K562 (cell line): ENCODE results near the gene AANAT. TPM values are rescaled to one million over a fixed set of nuclear protein-coding genes. Genes with fewer than 3 reads are reported as not detected.

Experiments
- ATAC-seq: fragments of 200-7000 bp; cut with Tn5 transposase; 3 replicates; pipeline ENCODE4 v1.9.1; 2020; ENCODE audit warnings: moderate library complexity
- BruUV-seq: library from RNA; stranded (reverse); fragments of 400-500 nt; replicated peaks from 2 replicates; lab custom pipeline; 2021; lab: Mats Ljungman, UMichigan
- CTCF ChIA-PET: fragments of 300-600 bp; formaldehyde crosslinking; extraction: SDS; loops from one replicate; lab custom pipeline; 2021; ENCODE audit warnings: low intra/inter-chr PET ratio; lab: Yijun Ruan, JAX
- POLR2A ChIA-PET: fragments of 300-600, 350-650 bp; sonication (Branson Sonifier 250); formaldehyde crosslinking; extraction: SDS; loops from one replicate; lab custom pipeline; 2021; ENCODE audit warnings: antibody characterized with exemption, inconsistent platforms; lab: Yijun Ruan, JAX
- DNase-seq, 4 experiments: peaks; one replicate each; pipeline versions ENCODE4 v3.0.0 to v3.0.0-alpha.2; 2011 to 2018; ENCODE audit warnings: low spot score in 3 of 4, mixed read lengths in 3 of 4; ENCODE audit errors: extremely low read depth in 1 of 4
- FAIRE-seq: peaks from 2 replicates; lab custom pipeline; 2011; peaks lifted over from hg19 to GRCh38; lab: Jason Lieb, UNC
- H2AFZ ChIP-seq: 2 replicates; pipeline ENCODE4 v1.6.0; 2011; ENCODE audit warnings: low read depth, low read length, control low read depth, inconsistent platforms
- H3K27ac ChIP-seq: fragments of 200-600 bp; 3 replicates; pipeline ENCODE4 v1.8.0; 2011; ENCODE audit warnings: low read depth, mild to moderate bottlenecking, control low read depth, inconsistent platforms, low read length, moderate library complexity, mixed read lengths; ENCODE audit errors: extremely low read depth
- H3K27me3 ChIP-seq, 2 experiments: fragments of 300-600 bp in 1 of 2; 2 replicates in 1 of 2; 3 replicates in 1 of 2; pipeline versions ENCODE4 v1.6.0 to v1.8.0; 2011; ENCODE audit warnings: inconsistent platforms in 2 of 2, low read length in 2 of 2, mild to moderate bottlenecking in 1 of 2, mixed read lengths in 1 of 2, moderate library complexity in 1 of 2; ENCODE audit not compliant: control insufficient read depth in 2 of 2, insufficient read depth in 2 of 2
- H3K36me3 ChIP-seq: fragments of 300-600 bp; 3 replicates; pipeline ENCODE4 v1.8.0; 2011; ENCODE audit warnings: mild to moderate bottlenecking, low read length, inconsistent platforms; ENCODE audit not compliant: control insufficient read depth, insufficient read depth
- H3K4me1 ChIP-seq, 2 experiments: fragments of 200-600 bp in 1 of 2; replicated peaks in 1 of 2; 2 replicates in 1 of 2; 3 replicates in 1 of 2; pipeline versions ENCODE4 v1.5.1 to v1.8.0; 2011; ENCODE audit warnings: inconsistent platforms in 2 of 2, low read length in 2 of 2, mild to moderate bottlenecking in 1 of 2, mixed read lengths in 1 of 2, moderate library complexity in 1 of 2; ENCODE audit not compliant: control insufficient read depth in 2 of 2, insufficient read depth in 2 of 2
- H3K4me2 ChIP-seq: 2 replicates; pipeline ENCODE4 v1.6.1; 2011; ENCODE audit warnings: low read length, control low read depth, inconsistent platforms, mixed read lengths; ENCODE audit not compliant: insufficient read depth
- H3K4me3 ChIP-seq: fragments of 200-600 bp; sonication (generic), shearing (Covaris generic); 2 replicates; pipeline ENCODE4 v1.5.1; 2016; ENCODE audit warnings: control low read depth, inconsistent platforms
- H3K79me2 ChIP-seq: fragments of 200-600 bp; 3 replicates; pipeline ENCODE4 v1.8.0; 2011; ENCODE audit warnings: low read length, inconsistent platforms; ENCODE audit not compliant: control insufficient read depth, insufficient read depth
- H3K9ac ChIP-seq, 2 experiments: 2 replicates each; pipeline versions ENCODE4 v1.6.0 to v1.6.1; 2011; ENCODE audit warnings: low read depth in 2 of 2, low read length in 2 of 2, control low read depth in 1 of 2, inconsistent platforms in 1 of 2, mild to moderate bottlenecking in 1 of 2, mixed read lengths in 1 of 2; ENCODE audit not compliant: insufficient read depth in 1 of 2
- H3K9me1 ChIP-seq: one replicate; pipeline ENCODE4 v1.6.0; 2011; ENCODE audit warnings: inconsistent platforms, mild to moderate bottlenecking, low read length, moderate library complexity; ENCODE audit not compliant: control insufficient read depth, insufficient read depth
- H3K9me3 ChIP-seq: replicated peaks from 2 replicates; pipeline ENCODE4 v1.5.1; 2011; ENCODE audit warnings: low read depth, low read length, inconsistent platforms; ENCODE audit not compliant: control insufficient read depth, insufficient read depth
- H4K20me1 ChIP-seq: replicated peaks from 2 replicates; pipeline ENCODE4 v1.6.1; 2011; ENCODE audit warnings: low read length, inconsistent platforms, mixed read lengths; ENCODE audit not compliant: control insufficient read depth, insufficient read depth
- ATF7 ChIP-seq: fragments of 450-650 bp; IDR thresholded peaks from 2 replicates; pipeline ENCODE4 v1.7.1; 2014; ENCODE audit warnings: mild to moderate bottlenecking, moderate library complexity
- CTBP1 ChIP-seq: fragments of 450-650 bp; IDR thresholded peaks from 2 replicates; pipeline ENCODE4 v1.6.1; 2016; ENCODE audit warnings: borderline replicate concordance
- CXXC5 ChIP-seq: fragments of 250-450 bp; sonication (Bioruptor Pico); IDR thresholded peaks from 2 replicates; pipeline ENCODE4 v1.8.0; 2022; ENCODE audit warnings: inconsistent platforms, mild to moderate bottlenecking, moderate library complexity
- ELF4 ChIP-seq: fragments of 450-650 bp; formaldehyde crosslinking; IDR thresholded peaks from 2 replicates; pipeline ENCODE4 v1.4.0; 2022; ENCODE audit warnings: missing genetic modification characterization
- ETV1 ChIP-seq: fragments of 450-650 bp; conservative IDR thresholded peaks from 2 replicates; pipeline ENCODE4 v1.6.1; 2016; ENCODE audit warnings: missing genetic modification characterization, control low read depth, low read depth, missing compliant biosample characterization
- HNRNPLL ChIP-seq: fragments of 200-400 bp; formaldehyde crosslinking; IDR thresholded peaks from 2 replicates; pipeline ENCODE4 v1.6.1; 2017; ENCODE audit warnings: low read length, low read depth, mild to moderate bottlenecking; ENCODE audit not compliant: poor library complexity, severe bottlenecking
- JUND ChIP-seq, 2 experiments: IDR thresholded peaks; 2 replicates in 1 of 2; 3 replicates in 1 of 2; pipeline ENCODE4 v1.6.1; 2011; ENCODE audit warnings: borderline replicate concordance in 2 of 2, low read depth in 2 of 2, low read length in 2 of 2, improper control_type of control experiment in 1 of 2, missing biosample characterization in 1 of 2, missing genetic modification characterization in 1 of 2, missing genetic modification reagents in 1 of 2
- KAT8 ChIP-seq: fragments of 450-650 bp; IDR thresholded peaks from 2 replicates; pipeline ENCODE4 v1.6.1; 2016; ENCODE audit warnings: low read depth, mild to moderate bottlenecking
- MAZ ChIP-seq, 2 experiments: fragments of 450-650 bp in 1 of 2; sonication (generic) in 1 of 2; formaldehyde crosslinking; IDR thresholded peaks in 1 of 2; conservative IDR thresholded peaks in 1 of 2; 2 replicates each; pipeline versions ENCODE4 v1.4.0 to v1.5.0; 2020; ENCODE audit warnings: mild to moderate bottlenecking in 1 of 2, missing genetic modification reagents in 1 of 2
- NCOA1 ChIP-seq: fragments of 450-650 bp; IDR thresholded peaks from 2 replicates; pipeline ENCODE4 v1.6.1; 2016; ENCODE audit warnings: low read depth
- NUFIP1 ChIP-seq: fragments of 450-650 bp; IDR thresholded peaks from 2 replicates; pipeline ENCODE4 v1.6.1; 2018; ENCODE audit not compliant: partially characterized antibody
- SMARCE1 ChIP-seq: fragments of 450-650 bp; IDR thresholded peaks from 2 replicates; pipeline ENCODE4 v1.7.1; 2016; ENCODE audit warnings: mild to moderate bottlenecking
- SOX6 ChIP-seq: fragments of 450-650 bp; IDR thresholded peaks from 2 replicates; pipeline ENCODE4 v1.6.1; 2014; ENCODE audit warnings: mild to moderate bottlenecking
- ZNF212 ChIP-seq: fragments of 450-650 bp; formaldehyde crosslinking; IDR thresholded peaks from 2 replicates; pipeline ENCODE4 v1.4.0; 2020; ENCODE audit warnings: mild to moderate bottlenecking
- ZNF589 ChIP-seq: fragments of 200-800 bp; sonication (Bioruptor generic); IDR thresholded peaks from 2 replicates; pipeline ENCODE4 v1.6.1; 2016; ENCODE audit warnings: low read depth, missing genetic modification characterization, missing compliant biosample characterization
- WGBS: fragments of 100-300 bp; shearing (Covaris generic); methylation state at CpG from one replicate; pipeline ENCODE4 v1.1.6; 2016; ENCODE audit warnings: low coverage, mixed read lengths; ENCODE audit not compliant: insufficient coverage; ENCODE audit errors: missing lambda C conversion rate; 5-methylcytosine and 5-hydroxymethylcytosine counted together
- in situ Hi-C: fragments of 300-500 bp; cut with MboI; formaldehyde crosslinking; loops from 4 replicates; pipeline ENCODE4 v1.15.0; 2018; ENCODE audit warnings: inconsistent platforms, mixed read lengths
- intact Hi-C: fragments of 100-400 bp; cut with micrococcal nuclease; formaldehyde crosslinking; loops from 2 replicates; pipeline ENCODE4 v1.14.2; 2022
- polyA plus RNA-seq, 8 experiments: library from polyadenylated mRNA; depleted of rRNA in 4 of 8; stranded (reverse) in 5 of 8; unstranded in 3 of 8; fragments of >200 nt; fragmentation: Nextera tagmentation in 2 of 8; fragmentation: Illumina TruSeq in 1 of 8; extraction: Ambion mirVana in 2 of 8; extraction: Trizol in 1 of 8; gene quantifications; 2 replicates each; pipeline versions ENCODE4 v1.2.1 to v1.2.3, GENCODE V29; 2011 to 2014; ENCODE audit warnings: inconsistent platforms in 1 of 8, missing spikeins in 1 of 8
- total RNA-seq, 7 experiments: library from RNA; depleted of rRNA in 6 of 7; stranded (reverse); fragments of >200 nt in 6 of 7; fragmentation: Illumina TruSeq in 2 of 7; extraction: Trizol in 2 of 7; gene quantifications; 2 replicates each; pipeline versions ENCODE4 v1.2.1 to v1.2.3, GENCODE V29; 2011 to 2021; ENCODE audit warnings: low replicate concordance in 1 of 7
- TF ChIP-seq, protein P1 (sequence below): sonication (generic); formaldehyde crosslinking; IDR thresholded peaks from 2 replicates; pipeline ENCODE4 v1.8.1; 2022; ENCODE audit warnings: missing genetic modification reagents
- TF ChIP-seq, protein P2 (sequence below), 2 experiments: IDR thresholded peaks; 2 replicates each; pipeline ENCODE4 v1.6.1; 2011; ENCODE audit warnings: borderline replicate concordance in 1 of 2, control low read depth in 1 of 2, low read depth in 1 of 2, low read length in 1 of 2, mild to moderate bottlenecking in 1 of 2, mixed read lengths in 1 of 2, moderate library complexity in 1 of 2; ENCODE audit not compliant: insufficient read depth in 1 of 2, insufficient read length in 1 of 2, poor library complexity in 1 of 2, severe bottlenecking in 1 of 2; ENCODE audit errors: extremely low read depth in 1 of 2
- TF ChIP-seq, protein P3 (sequence below), 2 experiments: fragments of 450-650 bp in 1 of 2; sonication (generic) in 1 of 2; formaldehyde crosslinking in 1 of 2; IDR thresholded peaks in 1 of 2; conservative IDR thresholded peaks in 1 of 2; 2 replicates each; pipeline versions ENCODE4 v1.6.1 to v1.8.1; 2016 to 2023; ENCODE audit warnings: mild to moderate bottlenecking in 2 of 2, moderate library complexity in 2 of 2, inconsistent platforms in 1 of 2, missing genetic modification reagents in 1 of 2

Gene AANAT
- total and polyA plus RNA-seq, 9 of the 15 experiments (the other 6 are each of a cell fraction or from before 2014, with no cell fraction given), result not detected

DNA sequence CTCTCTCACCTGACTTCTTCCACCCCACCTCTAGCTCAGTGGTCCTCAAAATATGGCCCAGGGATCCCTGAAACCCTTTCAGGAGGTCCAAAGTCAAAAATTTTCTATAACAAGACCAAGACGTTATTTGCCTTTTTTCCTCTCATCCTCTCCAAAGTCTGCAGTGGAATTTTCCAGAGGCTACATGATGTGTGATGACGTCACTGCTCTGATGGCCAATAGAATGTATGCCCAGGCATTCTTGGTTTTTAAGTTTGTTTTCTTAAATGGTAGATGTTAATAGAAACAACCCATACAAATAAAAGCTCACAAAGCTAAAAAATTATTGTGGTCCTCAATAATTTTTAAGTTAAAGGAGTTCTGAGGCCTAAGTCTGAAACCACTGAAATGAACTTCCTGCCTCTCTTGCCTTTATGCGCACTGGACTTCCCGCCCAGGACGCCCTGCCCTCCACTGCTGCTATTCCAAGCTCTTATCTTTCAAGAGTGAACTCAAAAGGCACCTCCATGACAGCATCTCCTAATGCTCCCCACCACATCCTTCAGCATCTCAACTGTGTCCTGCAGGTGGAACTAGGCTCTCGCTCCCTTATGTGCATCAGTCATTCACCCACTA, 28.0 kb upstream of the AANAT start:
- peaks cover 10% of the 10 kb centered on the region; the same call in 1 of the 2 replicates for H4K20me1 ChIP-seq
- peaks cover 3% of the 10 kb centered on the region for H3K9me1 ChIP-seq
- no peak overlapping the region for H3K4me3 ChIP-seq
- peaks cover 45 to 49% of the 10 kb centered on the region in 2 experiments for H3K4me1 ChIP-seq
- 32% methylated on average over 6 of the region's 6 CpGs for WGBS
- ATAC-seq (no peak; the same call in 2 of the 3 replicates), DNase-seq (peak in 1 of 4 experiments; percentile 47), FAIRE-seq (peak; percentile 76)
- intact Hi-C loops (no loop called here), in situ Hi-C loops (no loop called here)
- POLR2A ChIA-PET, result interaction anchor here (0.5 to 0.8 kb wide), 4 partner anchors 14 to 375 kb away, joined by 3 to 5 read pairs (median 3); no protein-coding TSS in a partner anchor
- H3K27me3 ChIP-seq, result no peaks in the 10 kb centered on the region
- H3K4me2 ChIP-seq, result no peak overlapping the region
- no peak overlapping the region for H3K27ac ChIP-seq
- peaks cover 90% of the 10 kb centered on the region for H3K79me2 ChIP-seq
- CTCF ChIA-PET, result interaction anchor here (1.1 kb wide), 1 partner anchor 74 kb away, joined by 4 read pairs; no protein-coding TSS in a partner anchor
- BruUV-seq, result no TSS peak
- no peak overlapping the region for H3K9ac ChIP-seq
- H3K36me3 ChIP-seq, result peaks cover 12% of the 10 kb centered on the region; the same call in 2 of the 3 replicates
- H3K9me3 ChIP-seq, result no peaks in the 10 kb centered on the region
- no peak overlapping the region for H2AFZ ChIP-seq
- TF ChIP-seq JUND (IDR thresholded peaks at IDR 0.05; ENCODE audit: borderline replicate concordance, low read depth, low read length), result no peak
- no peak for TF ChIP-seq JUND (tag; IDR thresholded peaks at IDR 0.05; ENCODE audit: borderline replicate concordance, low read depth, low read length)
- TF ChIP-seq, protein P1, sequence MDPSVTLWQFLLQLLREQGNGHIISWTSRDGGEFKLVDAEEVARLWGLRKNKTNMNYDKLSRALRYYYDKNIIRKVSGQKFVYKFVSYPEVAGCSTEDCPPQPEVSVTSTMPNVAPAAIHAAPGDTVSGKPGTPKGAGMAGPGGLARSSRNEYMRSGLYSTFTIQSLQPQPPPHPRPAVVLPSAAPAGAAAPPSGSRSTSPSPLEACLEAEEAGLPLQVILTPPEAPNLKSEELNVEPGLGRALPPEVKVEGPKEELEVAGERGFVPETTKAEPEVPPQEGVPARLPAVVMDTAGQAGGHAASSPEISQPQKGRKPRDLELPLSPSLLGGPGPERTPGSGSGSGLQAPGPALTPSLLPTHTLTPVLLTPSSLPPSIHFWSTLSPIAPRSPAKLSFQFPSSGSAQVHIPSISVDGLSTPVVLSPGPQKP (CRISPR knock-in tag), result no peak
- TF ChIP-seq SOX6, result no peak
- TF ChIP-seq, protein P2, sequence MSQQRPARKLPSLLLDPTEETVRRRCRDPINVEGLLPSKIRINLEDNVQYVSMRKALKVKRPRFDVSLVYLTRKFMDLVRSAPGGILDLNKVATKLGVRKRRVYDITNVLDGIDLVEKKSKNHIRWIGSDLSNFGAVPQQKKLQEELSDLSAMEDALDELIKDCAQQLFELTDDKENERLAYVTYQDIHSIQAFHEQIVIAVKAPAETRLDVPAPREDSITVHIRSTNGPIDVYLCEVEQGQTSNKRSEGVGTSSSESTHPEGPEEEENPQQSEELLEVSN (IDR thresholded peaks at IDR 0.05; ENCODE audit: borderline replicate concordance in 1 of 2, extremely low read depth in 1 of 2, insufficient read depth in 1 of 2, insufficient read length in 1 of 2, low read depth in 1 of 2, low read length in 1 of 2, poor library complexity in 1 of 2, severe bottlenecking in 1 of 2), result peak in 1 of 2 experiments; percentile 20
- no peak for TF ChIP-seq KAT8
- no peak for TF ChIP-seq SMARCE1
- TF ChIP-seq ETV1 (tag), result 0 out of 2 replicates have a peak, but pooled peaks have one; percentile 21
- TF ChIP-seq ZNF212, result no peak
- TF ChIP-seq NCOA1, result no peak
- TF ChIP-seq CTBP1, result peak; percentile 13; the same call in 1 of the 2 replicates
- no peak for TF ChIP-seq ZNF589 (CRISPR knock-in tag)
- peak; percentile 27; the same call in 1 of the 2 replicates for TF ChIP-seq CXXC5 (CRISPR knock-in tag)
- TF ChIP-seq HNRNPLL, result no peak
- no peak for TF ChIP-seq MAZ (CRISPR knock-in tag; conservative IDR thresholded peaks at IDR 0.05 in 1 of 2, IDR thresholded peaks at IDR 0.05 in 1 of 2)
- 0 out of 2 replicates have a peak, but pooled peaks have one; percentile 19 for TF ChIP-seq ELF4 (CRISPR knock-in tag)
- TF ChIP-seq, protein P3, sequence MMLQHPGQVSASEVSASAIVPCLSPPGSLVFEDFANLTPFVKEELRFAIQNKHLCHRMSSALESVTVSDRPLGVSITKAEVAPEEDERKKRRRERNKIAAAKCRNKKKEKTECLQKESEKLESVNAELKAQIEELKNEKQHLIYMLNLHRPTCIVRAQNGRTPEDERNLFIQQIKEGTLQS (IDR thresholded peaks at IDR 0.05), result peak; percentile 82
- TF ChIP-seq, protein P3 (CRISPR knock-in tag; conservative IDR thresholded peaks at IDR 0.05), result no peak
- peak; percentile 69 for TF ChIP-seq ATF7
- no peak for TF ChIP-seq NUFIP1
